Esophagus muscularis mucosa (tissue), 4 donors: ENCODE results near the gene STK33. TPM values are rescaled to one million over a fixed set of nuclear protein-coding genes. Genes with fewer than 3 reads are reported as not detected.

Source experiments
- DNase-seq: peaks from one replicate; pipeline ENCODE4 v3.0.0-alpha.2; 2017; ENCODE audit errors: extremely low spot score
- H3K27ac ChIP-seq, 4 donors: fragments of 200-600 bp; sonication (generic); replicated peaks in 1 of 4; 1 replicate in 3 of 4; 2 replicates in 1 of 4; pipeline ENCODE4 v1.5.1; 2016 to 2019; ENCODE audit warnings: mild to moderate bottlenecking in 1 of 4
- H3K27me3 ChIP-seq, 4 donors: fragments of 200-600 bp; sonication (generic); one replicate each; pipeline versions ENCODE4 v1.5.1 to v1.6.0; 2016 to 2019
- H3K36me3 ChIP-seq, 4 donors: fragments of 200-600 bp; sonication (generic); one replicate each; pipeline ENCODE4 v1.5.1; 2016 to 2019
- H3K4me1 ChIP-seq, 4 donors: fragments of 200-600 bp; sonication (generic); one replicate each; pipeline ENCODE4 v1.5.1; 2016 to 2019
- H3K4me3 ChIP-seq, 4 donors: fragments of 200-600 bp; sonication (generic); 1 replicate in 2 of 4; 2 replicates in 2 of 4; pipeline ENCODE4 v1.5.1; 2016 to 2019; ENCODE audit warnings: mild to moderate bottlenecking in 4 of 4, moderate library complexity in 1 of 4
- H3K9me3 ChIP-seq, 4 donors: fragments of 200-600 bp; sonication (generic); 1 replicate in 3 of 4; 2 replicates in 1 of 4; pipeline ENCODE4 v1.5.1; 2016 to 2019
- EP300 ChIP-seq: sonication (generic); formaldehyde crosslinking; IDR thresholded peaks from one replicate; pipeline ENCODE4 v1.6.1; 2017; ENCODE audit warnings: antibody characterized with exemption
- POLR2A ChIP-seq: fragments of 450-650 bp; IDR thresholded peaks from one replicate; pipeline ENCODE4 v1.6.1; 2017; ENCODE audit warnings: antibody characterized with exemption, moderate library complexity, mild to moderate bottlenecking, low read depth
- POLR2AphosphoS5 ChIP-seq, 2 donors: sonication (generic); formaldehyde crosslinking; IDR thresholded peaks; one replicate each; pipeline ENCODE4 v1.6.1; 2017; ENCODE audit warnings: antibody characterized with exemption in 2 of 2
- whole genome bisulfite sequencing: methylation state at CpG from one replicate; pipeline ENCODE4 v1.1.5; 2018; 5-methylcytosine and 5-hydroxymethylcytosine counted together
- intact Hi-C: fragments of 100-400 bp; cut with DNase I; formaldehyde crosslinking; loops from one replicate; pipeline ENCODE4 v1.15.1; 2023
- total RNA-seq, 4 donors: library from RNA; depleted of rRNA; stranded (reverse); fragments of >200 nt; gene quantifications; one replicate each; pipeline versions ENCODE4 v1.1.0 to v1.2.1, GENCODE V29; 2016
- TF ChIP-seq, protein P1 (sequence below), 3 experiments: fragments of 200-600 bp in 2 of 3; fragments of 450-650 bp in 1 of 3; sonication (generic) in 2 of 3; IDR thresholded peaks; one replicate each; pipeline ENCODE4 v1.5.1; 2017 to 2019; ENCODE audit warnings: antibody characterized with exemption in 3 of 3, mild to moderate bottlenecking in 2 of 3, moderate library complexity in 1 of 3

The STK33 gene
- total RNA-seq, 4 donors from 2014 or later, result 12.7 to 29.1 (median 19.8) TPM

DNA sequence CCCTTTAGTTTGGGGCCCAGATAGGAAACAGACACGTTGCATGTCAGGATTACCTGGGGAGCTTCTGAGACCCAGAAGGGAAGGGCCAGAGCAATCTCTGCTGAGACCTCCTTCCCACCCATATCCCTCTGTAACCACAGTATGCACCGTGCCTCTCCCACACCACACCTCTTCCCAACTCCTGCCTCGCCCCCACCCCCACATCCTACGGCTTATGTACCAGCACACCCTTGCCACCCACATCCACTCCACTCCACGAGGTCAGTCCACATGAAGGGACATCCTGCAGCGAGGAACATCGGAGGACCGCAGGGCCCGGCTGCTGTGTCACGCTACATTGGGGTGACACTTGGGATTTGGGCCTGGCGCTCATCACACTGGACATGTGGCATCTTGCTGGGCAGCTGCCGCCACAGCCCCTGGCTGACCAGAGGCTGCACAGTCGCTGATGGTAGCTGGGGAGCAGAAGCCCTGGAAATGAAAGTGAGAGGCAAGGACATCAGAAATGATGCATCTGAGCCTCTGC, 212.1 kb downstream of the STK33 start:
- no peak overlapping the region for H3K27ac ChIP-seq
- intact Hi-C loops, result no loop called here
- 88% methylated on average over 13 of the region's 13 CpGs for WGBS

DNA sequence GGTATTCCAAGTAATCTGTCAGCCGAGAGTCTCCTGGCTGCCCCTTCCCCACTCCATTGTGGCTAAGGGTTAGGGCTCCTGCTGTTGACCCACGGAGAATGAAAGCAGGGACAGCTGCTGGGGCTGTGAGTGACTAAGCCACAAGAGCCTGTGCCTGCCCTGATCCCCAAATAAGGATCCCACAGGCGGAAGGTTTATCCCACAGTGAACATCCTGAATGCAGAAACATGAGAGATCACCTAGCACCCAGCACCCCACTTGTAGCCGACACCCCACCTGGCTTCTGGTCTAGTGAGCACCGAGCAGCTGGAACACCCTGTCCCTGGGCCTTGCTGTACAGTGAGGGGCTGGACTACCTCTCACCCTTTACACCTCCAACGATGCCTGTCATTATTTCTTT, 212.7 kb downstream of the STK33 start:
- no peaks in the 10 kb centered on the region for H3K36me3 ChIP-seq
- no peak overlapping the region for H3K27ac ChIP-seq
- TF ChIP-seq EP300 (no peak), POLR2A (no peak), POLR2AphosphoS5 (IDR thresholded peaks at IDR 0.05) (no peak)
- TF ChIP-seq, protein P1, sequence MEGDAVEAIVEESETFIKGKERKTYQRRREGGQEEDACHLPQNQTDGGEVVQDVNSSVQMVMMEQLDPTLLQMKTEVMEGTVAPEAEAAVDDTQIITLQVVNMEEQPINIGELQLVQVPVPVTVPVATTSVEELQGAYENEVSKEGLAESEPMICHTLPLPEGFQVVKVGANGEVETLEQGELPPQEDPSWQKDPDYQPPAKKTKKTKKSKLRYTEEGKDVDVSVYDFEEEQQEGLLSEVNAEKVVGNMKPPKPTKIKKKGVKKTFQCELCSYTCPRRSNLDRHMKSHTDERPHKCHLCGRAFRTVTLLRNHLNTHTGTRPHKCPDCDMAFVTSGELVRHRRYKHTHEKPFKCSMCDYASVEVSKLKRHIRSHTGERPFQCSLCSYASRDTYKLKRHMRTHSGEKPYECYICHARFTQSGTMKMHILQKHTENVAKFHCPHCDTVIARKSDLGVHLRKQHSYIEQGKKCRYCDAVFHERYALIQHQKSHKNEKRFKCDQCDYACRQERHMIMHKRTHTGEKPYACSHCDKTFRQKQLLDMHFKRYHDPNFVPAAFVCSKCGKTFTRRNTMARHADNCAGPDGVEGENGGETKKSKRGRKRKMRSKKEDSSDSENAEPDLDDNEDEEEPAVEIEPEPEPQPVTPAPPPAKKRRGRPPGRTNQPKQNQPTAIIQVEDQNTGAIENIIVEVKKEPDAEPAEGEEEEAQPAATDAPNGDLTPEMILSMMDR (IDR thresholded peaks at IDR 0.05), result no peak
- DNase-seq, result peak; percentile 42
- H3K4me1 ChIP-seq, result no peaks in the 10 kb centered on the region
- H3K27me3 ChIP-seq, result no peaks in the 10 kb centered on the region
- H3K9me3 ChIP-seq, result no peaks in the 10 kb centered on the region
- intact Hi-C loops, result no loop called here
- no peak overlapping the region for H3K4me3 ChIP-seq
- WGBS, result 93% methylated on average over 6 of the region's 6 CpGs

More for the DNA sequence above, 212.1 kb downstream of the STK33 start:
- H3K4me1 ChIP-seq, result no peaks in the 10 kb centered on the region
- no peak overlapping the region for H3K4me3 ChIP-seq
- no peaks in the 10 kb centered on the region for H3K36me3 ChIP-seq
- no peaks in the 10 kb centered on the region for H3K27me3 ChIP-seq
- H3K9me3 ChIP-seq, result no peaks in the 10 kb centered on the region
- peak; percentile 74 for DNase-seq
- TF ChIP-seq POLR2A (no peak), EP300 (no peak), POLR2AphosphoS5 (IDR thresholded peaks at IDR 0.05) (no peak)
- TF ChIP-seq, protein P1 (IDR thresholded peaks at IDR 0.05), result no peak

DNA sequence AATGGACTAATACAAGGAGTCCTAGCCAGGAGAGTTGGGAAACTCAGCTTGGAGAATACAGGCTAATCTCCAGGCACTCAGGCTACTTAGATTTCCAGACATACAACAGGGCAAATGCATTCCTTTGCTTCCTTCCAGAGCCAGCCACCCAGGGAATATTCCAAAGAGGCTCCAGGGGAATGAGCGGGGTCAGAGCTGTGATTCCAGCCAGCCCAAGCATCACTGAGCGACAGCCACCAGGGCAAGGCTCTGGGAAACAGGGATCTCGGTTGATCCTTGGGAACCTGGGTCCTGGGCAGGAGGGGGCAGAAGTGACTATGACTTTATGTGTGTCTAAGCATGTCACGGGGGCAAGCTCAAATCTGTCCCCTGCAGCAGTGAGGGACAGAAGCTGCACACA, 218.1 kb downstream of the STK33 start:
- WGBS, result 62% methylated on average over 4 of the region's 4 CpGs
- intact Hi-C loops, result no loop called here
- Histone ChIP-seq H3K27ac (no peak overlapping the region), H3K36me3 (no peaks in the 10 kb centered on the region), H3K4me1 (no peaks in the 10 kb centered on the region), H3K4me3 (no peak overlapping the region), H3K9me3 (no peaks in the 10 kb centered on the region), H3K27me3 (no peaks in the 10 kb centered on the region)
- no peak for DNase-seq
- TF ChIP-seq POLR2AphosphoS5 (IDR thresholded peaks at IDR 0.05) (no peak), POLR2A (no peak), EP300 (no peak)
- TF ChIP-seq, protein P1 (IDR thresholded peaks at IDR 0.05), result no peak

- Histone ChIP-seq H3K27ac (no peak overlapping the region), H3K9me3 (no peaks in the 10 kb centered on the region), H3K27me3 (no peaks in the 10 kb centered on the region), H3K4me1 (no peaks in the 10 kb centered on the region), H3K36me3 (no peaks in the 10 kb centered on the region), H3K4me3 (no peak overlapping the region)
- TF ChIP-seq EP300, result no peak
- no peak for TF ChIP-seq POLR2A
- TF ChIP-seq, protein P1 (IDR thresholded peaks at IDR 0.05), result no peak
- no peak for TF ChIP-seq POLR2AphosphoS5 (IDR thresholded peaks at IDR 0.05)
- intact Hi-C loops, result no loop called here
- WGBS, result 41% methylated on average over 3 of the region's 3 CpGs
- no peak for DNase-seq
Observed at GRCh38 chr11:8375460-8375859, 218.6 kb downstream of the STK33 start.

GRCh38 chr11:8374716-8375115, 219.3 kb downstream of the STK33 start:
- no peaks in the 10 kb centered on the region for H3K36me3 ChIP-seq
- intact Hi-C loops, result no loop called here

More at GRCh38 chr11:8374716-8375115, 219.3 kb downstream of the STK33 start:
- Histone ChIP-seq H3K4me1 (no peaks in the 10 kb centered on the region), H3K27me3 (no peaks in the 10 kb centered on the region), H3K4me3 (no peak overlapping the region), H3K9me3 (no peaks in the 10 kb centered on the region), H3K27ac (no peak overlapping the region)
- no peak for TF ChIP-seq POLR2AphosphoS5 (IDR thresholded peaks at IDR 0.05)
- TF ChIP-seq, protein P1 (IDR thresholded peaks at IDR 0.05), result no peak
- TF ChIP-seq EP300, result no peak
- TF ChIP-seq POLR2A, result no peak
- DNase-seq, result no peak
- WGBS, result 89% methylated on average over 5 of the region's 5 CpGs
